NAMALWA (cell line): ENCODE results near the gene ARHGEF11.
A peak's percentile ranks its signal among the peaks of the same experiment; 100 is the strongest.

Source experiments
- DNase-seq: peaks from one replicate; pipeline ENCODE4 v3.0.0-alpha.2; 2015; ENCODE audit warnings: low spot score

The ARHGEF11 gene

DNA sequence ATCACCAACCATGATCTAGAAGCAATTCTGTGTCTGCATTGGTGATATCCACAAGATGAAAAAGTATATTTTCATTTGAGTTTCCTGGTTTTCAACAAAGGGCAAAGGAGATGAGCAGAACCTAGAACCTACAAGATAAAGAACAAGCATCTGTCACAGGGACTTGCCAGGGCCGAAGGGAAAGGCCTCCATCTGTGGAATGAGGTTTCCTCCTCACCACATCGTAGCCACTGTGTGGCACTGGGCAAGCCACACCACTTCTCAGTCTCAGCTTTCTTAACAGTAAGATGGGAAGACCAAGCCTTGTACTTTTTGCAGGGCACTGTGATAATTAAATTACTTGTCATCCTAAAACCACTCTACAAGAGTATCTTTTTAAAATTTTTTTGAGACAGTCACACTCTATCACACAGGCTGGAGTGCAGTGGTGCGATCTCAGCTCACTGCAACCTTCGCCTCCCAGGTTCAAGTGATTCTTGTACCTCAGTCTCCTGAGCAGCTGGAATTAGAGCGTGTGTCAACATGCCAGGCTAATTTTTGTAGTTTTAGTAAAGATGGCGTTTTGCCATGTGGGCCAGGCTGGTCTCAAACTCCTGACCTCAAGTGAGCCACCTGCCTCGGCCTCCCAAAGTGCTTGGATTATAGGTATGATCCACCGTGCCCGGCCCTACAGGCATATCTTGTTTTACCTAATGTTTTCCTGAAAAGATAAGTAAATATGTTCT is 45.8 kb downstream of the ARHGEF11 start:
- no peak for DNase-seq

DNA sequence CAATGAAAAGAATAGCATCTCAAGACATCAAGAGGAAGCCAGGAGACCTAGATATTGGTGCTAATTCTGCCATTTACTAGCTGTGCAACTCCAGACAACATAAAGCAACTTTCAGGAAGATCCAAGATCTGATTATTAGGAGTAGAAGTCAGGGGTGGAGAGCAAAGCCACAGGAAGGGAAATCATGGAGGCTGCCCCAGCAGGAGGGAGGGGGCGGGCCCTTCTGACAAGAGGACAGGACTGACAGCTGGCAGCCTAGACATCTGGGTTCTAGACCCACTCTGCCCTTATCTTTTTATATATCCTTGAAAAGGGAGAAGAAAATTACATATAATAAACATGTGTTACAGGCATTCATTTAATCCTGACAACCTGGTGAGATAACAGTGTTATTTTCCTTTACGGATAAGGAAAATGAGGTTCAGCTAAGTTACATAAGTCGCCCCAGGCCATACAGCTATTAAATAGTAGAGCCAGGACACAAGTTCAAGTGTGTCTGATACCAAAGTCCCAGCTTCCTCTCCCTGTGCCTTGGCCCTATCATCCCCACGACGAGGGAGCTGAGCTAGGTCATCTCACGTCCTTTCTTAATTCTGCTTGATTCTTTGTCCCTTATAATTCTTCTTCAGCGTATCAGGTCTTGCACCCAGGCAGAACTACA is 46.6 kb downstream of the ARHGEF11 start:
- no peak for DNase-seq

DNA sequence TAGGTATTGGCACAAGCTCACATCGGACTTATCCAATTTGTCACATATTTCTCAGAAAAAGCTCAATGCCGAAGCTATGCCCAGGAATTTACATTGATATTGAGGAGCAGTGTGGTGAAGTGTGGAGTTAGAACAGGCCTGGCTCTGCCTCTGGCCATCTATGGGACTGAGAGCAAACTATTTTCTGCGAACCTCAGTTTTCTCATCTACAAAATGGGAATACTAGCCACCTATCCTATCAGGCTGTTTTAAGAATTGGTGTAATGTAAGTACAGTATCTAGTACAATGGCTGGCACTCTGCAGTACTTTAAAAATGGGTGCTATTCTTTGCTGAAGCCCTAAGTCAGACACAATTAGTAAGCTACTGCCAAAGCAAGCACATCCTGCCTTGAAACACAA is 47.2 kb downstream of the ARHGEF11 start:
- no peak for DNase-seq

DNA sequence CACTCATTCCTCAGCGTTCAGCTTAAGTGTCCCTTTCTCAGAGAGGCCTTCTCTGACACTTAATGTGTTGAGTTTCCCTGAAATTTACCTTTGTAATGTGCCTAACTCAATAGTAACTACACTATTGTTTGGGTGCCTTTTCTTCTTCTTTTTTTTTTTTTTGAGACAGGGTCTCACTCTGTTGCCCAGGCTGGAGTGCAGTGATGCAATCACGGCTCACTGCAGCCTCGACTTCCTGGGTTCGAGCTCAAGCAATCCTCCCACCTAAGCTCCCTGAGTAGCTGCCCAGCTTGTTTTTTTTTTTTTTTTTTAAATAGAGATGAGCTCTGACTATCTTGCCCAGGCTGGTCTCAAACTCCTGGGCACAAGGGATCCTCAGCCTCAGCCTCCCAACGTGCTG is 50.1 kb downstream of the ARHGEF11 start:
- no peak for DNase-seq

DNA sequence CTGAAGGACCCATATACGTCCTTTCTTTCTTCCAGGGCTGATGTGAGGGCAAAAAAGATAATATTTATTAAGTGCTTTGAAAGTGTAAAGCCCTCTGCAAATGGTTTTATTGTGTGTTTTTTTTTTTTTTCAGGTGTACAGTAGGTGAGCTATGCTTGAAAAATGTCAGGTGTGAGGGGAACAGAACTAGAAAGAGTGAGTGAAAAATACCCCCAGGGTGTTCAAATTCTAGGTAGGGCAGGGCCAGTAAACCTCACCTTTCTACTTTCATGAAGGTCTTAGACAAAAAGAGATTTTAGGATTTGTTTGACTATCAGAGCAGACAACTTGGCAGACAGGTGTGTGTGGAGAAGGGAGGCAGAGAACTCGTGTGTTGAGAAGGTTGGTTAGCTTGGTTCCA is 51.3 kb downstream of the ARHGEF11 start:
- DNase-seq = no peak

DNA sequence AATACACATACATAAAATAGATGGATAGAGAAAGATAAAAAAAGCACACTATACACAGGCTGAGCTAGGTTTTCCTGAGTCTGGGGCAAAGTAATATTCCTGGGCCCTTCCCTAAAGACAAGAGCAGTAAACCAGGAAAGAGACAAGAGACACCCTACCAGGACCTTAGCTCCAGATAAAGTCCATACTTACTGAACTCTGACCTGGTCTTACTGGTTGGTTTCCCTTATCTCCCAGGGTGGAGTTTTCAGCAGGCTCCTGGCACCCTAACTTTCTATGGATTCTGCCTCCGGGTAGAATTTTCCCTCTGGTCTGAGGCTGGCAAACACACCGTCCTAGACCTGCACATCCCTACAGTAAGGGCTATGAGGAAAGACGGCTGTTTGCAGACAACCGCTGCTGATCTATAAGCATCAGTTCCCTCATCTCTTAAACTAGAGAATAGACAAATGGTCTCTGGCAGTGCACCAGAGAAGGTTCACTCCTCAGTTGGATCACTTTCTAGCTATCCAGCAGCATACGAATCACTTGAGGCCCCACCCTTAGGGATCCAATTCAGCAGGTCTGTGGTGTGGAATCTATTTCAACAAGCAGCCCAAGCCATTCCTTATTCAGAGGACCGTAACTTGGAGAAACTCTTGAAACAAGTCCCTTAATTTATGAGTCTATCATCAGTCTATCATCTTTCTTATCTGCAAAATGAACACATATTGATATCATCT is 52.0 kb downstream of the ARHGEF11 start:
- no peak for DNase-seq

DNA sequence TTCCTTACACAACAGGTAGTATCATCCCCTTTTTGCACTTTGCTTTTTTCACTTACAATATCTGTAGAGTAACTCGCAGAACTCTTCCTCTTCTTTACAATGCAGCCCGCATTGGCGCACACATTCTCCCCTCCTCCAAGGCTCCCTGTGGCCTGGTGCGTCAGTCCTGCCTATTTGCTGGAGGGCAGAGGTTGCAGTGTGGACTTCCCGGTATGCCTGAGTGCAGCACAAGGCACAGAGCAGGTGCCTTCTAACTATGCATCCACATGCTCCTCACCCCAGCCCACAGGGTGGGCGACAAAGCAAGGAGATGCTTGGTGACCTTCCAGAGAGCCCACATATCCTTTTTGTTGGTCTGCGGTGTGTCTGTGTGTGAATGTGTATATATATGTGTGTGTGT is 53.3 kb downstream of the ARHGEF11 start:
- no peak for DNase-seq

DNA sequence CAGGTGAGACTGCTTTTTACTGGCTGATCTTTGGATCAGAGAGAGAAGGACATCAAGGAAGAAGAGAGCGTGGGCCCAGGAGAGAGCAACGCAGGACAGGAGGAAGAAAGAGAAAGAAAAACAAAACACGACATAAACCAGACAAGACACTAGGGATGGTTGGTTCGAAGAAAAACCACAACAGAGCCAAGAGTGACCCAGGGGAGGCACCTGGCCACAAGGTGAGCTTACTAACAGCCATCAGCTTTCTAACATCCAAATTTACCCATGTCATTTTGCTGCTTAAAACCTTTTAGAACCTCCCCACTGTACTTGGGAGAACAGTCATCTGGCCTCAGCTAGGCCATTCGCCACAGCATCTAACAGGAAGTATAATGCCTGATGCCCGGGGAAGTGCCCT is 57.8 kb downstream of the ARHGEF11 start:
- no peak for DNase-seq

DNA sequence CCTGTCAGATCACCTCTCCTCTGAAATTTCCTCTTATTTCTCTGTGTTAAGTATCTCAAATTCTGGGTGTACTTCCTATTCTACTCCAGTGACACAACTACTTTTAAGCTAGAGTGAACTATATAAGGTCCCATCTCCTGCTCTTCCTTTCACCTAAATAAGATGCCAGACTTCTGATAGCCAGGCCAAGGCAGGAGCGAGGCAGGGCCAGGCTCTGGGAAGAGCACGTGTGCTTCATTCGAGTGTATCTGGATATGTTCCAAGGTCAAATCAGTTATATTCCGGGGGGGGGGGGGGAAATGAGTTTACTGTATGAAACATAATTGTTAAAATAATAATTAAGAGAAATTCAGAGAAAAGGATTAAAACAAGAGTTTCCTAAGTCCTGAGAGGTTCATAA is 65.0 kb downstream of the ARHGEF11 start:
- no peak for DNase-seq

DNA sequence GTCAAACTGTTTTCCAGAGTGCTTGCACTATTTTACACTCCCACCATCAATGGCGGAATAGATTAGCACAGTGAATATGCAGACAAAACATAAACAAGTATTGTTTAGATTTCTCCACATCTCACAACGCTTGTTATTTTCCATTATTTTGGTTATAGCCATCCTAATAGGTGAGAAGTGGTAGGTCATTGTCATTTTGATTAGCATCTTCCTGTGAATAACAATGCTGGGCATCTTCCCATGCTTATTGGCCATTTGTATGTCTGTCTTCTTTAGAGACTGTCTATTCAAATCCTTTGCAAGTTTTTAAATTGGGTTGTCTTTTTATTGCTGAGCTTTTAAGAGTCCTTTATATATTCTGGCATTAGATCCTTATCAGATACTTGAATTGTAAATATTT is 70.5 kb downstream of the ARHGEF11 start:
- DNase-seq = no peak

DNA sequence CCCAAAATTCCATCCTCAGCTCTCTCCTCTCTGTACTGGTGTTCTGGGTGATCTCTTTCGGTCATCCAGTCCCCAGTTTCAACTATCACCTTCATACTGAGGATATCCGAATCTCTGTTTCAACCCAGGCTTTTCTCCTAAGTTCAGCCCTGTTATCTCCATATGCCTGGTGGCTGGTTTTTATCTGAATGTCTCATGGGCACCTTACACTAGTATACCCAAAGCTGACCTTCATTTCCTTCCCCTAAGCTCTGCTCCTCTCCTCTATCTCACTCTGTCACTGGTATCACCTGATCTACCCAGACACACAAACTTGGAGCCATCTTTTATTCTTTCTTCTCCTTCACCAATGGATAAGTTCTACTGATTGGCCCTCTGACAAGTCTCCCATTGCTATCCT is 72.1 kb downstream of the ARHGEF11 start:
- DNase-seq = no peak

DNA sequence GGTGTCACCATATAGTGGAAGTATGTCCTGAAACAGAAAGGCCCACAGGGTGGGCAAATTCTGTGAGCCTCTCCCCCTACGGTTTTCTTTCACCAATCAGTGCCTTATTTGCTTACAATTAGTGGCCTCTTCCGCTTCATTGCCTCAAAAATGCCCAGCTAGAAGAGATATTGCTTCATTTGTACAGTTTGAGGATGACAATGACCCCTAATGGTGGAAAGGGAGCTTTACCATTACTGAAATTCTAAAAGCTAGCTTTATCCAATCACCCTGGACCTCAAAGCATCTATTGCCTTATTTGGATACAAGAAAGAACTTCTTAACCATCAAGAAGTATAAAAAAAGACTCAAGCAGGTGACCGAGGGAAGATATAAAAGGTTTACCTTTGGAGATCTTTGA is 75.5 kb downstream of the ARHGEF11 start:
- peak; percentile 43 for DNase-seq

DNA sequence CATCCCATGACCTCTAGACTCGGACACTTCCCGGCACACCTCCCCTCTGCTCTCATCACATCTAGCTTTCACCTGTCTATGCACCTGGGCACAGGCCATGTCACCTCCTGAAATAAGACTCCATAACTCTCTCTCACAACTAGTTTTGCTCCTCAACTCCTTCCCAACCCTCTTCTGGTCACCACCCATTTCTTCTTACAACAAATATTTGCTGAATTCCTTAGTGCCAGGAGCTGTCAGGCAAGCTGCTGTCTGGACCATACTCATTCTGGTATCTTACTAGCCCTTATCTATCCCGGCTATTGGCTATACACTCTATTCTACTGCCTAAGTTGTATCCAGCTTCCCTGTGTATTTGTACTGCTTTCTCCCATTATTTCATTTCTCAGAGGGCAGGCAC is 76.0 kb downstream of the ARHGEF11 start:
- no peak for DNase-seq

DNA sequence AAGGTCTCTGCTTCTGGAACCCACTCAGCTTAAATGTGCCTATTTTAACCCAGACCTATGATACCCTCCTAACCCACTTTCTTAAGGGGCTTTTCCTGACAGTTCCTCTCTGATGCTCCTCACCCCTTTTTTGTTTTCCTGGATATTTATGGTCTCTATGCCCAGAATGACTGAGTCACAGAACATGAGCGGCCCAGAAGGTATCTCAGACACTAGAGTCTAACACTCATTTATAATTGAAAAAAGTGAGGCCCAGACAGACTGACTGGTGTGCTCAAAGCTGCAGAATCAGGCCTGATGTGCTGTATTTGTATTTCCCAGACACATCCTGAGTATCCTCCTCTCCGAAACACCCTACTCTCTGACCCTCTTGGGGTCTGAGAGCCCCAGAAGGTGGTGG is 81.1 kb downstream of the ARHGEF11 start:
- no peak for DNase-seq

DNA sequence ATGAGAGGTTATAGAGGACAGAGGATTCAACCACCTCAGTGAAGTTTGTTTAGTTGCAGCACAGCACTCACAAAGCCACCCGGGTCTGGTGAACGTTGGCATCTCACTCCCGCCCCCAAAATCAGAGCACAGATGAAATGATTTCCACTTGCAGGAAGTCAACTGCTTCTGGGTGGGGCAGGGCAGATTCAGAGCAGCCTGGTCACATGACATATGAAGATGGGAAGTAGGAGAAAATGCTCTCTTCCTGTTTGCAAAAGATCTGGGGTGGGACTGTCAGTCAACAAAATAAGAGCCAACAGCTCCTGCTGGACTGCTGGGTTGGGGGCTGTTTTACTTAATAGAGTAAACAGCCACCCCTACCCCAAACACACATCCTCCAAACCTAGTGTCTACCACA is 81.9 kb downstream of the ARHGEF11 start:
- peak; percentile 70 for DNase-seq

DNA sequence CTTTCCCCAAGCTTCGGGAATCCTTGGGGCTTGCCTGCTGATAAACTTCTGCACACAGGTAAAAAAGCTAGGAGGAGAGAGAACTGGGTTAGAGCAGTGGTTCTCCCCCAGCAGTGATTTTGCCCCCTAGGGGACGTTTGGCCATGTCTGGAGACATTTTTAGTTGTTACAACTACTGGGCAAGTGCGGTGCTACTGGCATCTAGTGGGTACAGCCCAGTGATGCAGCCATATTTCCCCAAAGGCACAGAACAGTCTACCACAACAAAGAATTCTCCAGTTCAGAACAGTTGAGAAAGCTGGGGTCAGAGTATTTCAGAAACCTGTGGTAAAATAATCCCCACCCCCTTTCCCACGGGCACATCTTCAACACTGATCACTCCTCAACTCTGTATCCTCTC is 83.8 kb downstream of the ARHGEF11 start:
- peak; percentile 88 for DNase-seq

DNA sequence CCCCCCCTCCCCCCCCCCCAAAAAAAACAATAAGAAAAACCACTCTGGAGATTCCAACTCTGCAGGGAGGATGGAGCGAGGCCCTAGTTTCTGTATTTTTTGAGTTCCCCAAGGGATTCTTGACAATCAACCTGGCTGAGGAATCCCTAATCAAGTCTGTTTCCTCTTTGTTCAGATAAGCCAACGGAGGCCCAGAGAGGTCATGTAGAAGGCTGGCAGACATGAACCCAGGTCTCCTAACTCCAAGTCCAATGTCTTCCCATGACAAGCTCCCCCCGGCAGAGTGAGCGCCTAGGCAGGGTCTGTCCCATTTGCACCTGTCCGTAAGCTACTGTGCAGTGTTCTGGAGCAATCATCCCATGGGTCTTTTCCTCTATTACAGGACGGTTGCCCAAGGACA is 85.6 kb downstream of the ARHGEF11 start:
- DNase-seq = no peak

DNA sequence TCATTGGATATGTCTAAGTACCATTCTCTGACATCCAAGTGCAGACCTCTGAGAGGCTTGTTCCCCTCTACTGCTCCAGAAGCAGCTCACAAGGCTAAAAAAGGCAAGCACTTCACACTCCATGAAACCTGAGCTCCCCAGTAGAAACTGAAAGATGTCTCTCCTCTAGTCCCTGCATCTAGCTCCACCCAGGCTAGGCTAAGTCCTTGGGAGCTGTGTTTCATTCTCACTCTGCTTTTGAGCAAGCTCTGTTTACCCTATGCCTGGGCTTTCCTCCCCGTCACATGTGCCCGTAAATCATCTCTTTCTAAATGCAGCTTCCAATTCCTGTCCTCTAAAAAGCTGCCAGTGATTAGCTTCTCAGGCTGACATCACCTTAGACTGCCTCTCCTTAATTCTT is 86.1 kb downstream of the ARHGEF11 start:
- peak; percentile 17 for DNase-seq

DNA sequence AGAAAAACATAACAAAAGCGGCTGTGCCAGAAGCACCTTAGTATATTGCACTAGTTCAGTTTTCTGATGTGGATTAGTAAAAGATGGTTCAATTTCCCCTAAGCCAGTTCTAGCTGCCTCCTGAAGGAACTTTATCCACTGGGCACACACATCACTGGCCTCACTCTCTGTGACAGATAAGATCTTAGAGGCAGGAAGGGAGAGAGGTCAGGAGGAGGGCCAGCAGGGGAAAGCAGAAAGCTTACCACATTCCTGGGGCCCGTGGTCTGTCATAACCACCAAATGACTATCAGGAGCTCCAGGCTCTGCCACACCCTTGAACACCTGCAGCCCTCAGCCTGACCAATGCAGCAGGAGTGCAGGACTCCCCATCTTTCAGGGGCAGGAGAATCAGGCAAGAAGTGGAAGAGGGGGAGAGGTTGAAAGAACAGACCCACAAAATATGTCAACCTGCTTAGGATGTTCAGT is 87.3 kb downstream of the ARHGEF11 start:
- DNase-seq = no peak

DNA sequence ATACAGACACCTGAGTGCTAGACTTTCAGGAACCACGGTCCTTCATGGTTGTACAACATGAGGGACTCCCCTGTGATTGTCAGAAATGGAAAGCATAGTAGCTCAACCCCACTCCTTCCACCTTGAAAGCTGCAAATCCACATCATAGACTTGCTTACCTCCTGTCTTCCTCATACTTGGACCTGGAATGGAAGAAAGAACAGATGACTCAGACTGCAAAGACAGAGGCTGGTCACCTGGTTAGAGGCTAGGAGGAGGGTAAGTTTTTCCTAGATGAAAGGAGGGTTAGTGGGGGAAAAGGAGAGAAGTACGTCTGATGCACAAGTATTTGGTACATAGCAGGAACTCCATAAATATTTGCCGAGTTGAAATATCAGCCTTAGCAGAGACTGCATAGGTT is 87.9 kb downstream of the ARHGEF11 start:
- DNase-seq = no peak

DNA sequence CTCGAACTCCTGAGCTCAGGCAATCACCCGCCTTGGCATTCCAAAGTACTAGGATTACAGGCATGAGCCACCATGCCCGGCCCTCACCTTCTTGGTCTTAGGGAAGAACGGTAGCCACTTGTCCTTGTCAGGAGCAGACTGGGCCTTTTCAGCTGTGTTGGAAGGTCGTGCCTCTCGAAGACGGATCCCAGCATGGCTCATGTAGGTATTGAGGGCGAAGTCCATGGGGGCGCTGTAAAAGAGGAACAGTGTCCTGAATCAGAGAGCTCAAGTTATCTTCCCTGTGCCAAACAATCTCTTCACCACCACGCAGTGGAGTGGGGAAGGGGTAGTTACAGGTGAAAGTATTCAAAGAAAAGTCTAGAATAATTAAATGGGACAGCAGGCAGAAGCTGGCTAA is 89.2 kb downstream of the ARHGEF11 start:
- no peak for DNase-seq

DNA sequence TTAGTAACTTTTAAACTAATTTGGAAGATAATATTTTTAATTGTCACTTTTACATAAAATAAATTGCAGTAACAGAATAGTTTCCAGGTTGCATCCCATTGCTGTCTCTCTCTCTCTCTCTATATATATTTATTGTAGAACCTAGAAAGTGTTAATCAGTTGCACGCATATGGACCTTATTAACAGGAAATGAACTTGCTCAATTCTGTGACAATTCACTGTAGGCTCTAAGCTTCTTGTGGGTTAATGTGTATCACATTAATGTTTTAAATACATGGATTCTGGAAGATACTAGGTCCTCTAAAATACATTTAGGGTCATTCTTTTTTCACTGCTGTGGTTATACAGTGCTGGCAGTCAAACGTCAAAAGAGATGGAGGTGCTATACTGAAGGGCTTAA is 92.0 kb downstream of the ARHGEF11 start:
- DNase-seq = no peak

DNA sequence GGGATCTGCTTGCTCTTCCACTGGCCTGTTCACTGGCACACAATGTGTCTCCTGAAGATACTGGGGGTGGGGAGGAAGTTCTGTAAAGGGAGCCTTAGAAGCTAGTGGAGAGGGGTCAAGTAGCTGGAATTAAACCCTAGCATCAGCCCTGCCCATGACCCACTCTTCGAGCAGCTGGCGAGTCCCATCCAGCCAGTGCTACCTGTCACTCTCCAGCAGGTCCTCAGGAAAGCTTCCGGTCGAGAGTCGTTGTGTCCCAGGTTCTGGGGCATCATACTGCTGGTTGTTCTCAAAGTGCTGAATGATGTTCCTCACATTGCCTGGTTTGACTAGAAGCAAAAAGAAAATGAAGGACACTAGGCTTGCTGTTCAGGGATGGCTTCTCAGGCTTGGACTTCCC is 94.2 kb downstream of the ARHGEF11 start:
- no peak for DNase-seq
